ENCODE data around the gene CIB2. TPM values are rescaled to one million over a fixed set of nuclear protein-coding genes. Genes with fewer than 3 reads are reported as not detected.
A peak's percentile ranks its signal among the peaks of the same experiment; 100 is the strongest.

CIB2 gene
- total RNA-seq, 6 donors from 2014 or later: 0.77 to 5.2 (median 1.2) TPM; not detected in 1

GRCh38 chr15:78105476-78106241 lies 25.6 kb downstream of the CIB2 start:
- WGBS, 2 donors: 90 to 92% methylated on average over 14 to 16 of the region's 16 CpGs
- H3K4me3 ChIP-seq: no peak overlapping the region
- ATAC-seq (ENCODE audit: low FRiP score in 2 of 2) (no peak), DNase-seq (peak in 1 of 2 donors; percentile 44)
- no peaks in the 10 kb centered on the region for H3K9me3 ChIP-seq
- H3K4me1 ChIP-seq: peaks cover 17 to 26% (median 21%) of the 10 kb centered on the region in 4 donors
- no peak for TF ChIP-seq EP300 (IDR thresholded peaks at IDR 0.05)
- TF ChIP-seq, protein P1, sequence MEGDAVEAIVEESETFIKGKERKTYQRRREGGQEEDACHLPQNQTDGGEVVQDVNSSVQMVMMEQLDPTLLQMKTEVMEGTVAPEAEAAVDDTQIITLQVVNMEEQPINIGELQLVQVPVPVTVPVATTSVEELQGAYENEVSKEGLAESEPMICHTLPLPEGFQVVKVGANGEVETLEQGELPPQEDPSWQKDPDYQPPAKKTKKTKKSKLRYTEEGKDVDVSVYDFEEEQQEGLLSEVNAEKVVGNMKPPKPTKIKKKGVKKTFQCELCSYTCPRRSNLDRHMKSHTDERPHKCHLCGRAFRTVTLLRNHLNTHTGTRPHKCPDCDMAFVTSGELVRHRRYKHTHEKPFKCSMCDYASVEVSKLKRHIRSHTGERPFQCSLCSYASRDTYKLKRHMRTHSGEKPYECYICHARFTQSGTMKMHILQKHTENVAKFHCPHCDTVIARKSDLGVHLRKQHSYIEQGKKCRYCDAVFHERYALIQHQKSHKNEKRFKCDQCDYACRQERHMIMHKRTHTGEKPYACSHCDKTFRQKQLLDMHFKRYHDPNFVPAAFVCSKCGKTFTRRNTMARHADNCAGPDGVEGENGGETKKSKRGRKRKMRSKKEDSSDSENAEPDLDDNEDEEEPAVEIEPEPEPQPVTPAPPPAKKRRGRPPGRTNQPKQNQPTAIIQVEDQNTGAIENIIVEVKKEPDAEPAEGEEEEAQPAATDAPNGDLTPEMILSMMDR (IDR thresholded peaks at IDR 0.05): no peak
- no peak for TF ChIP-seq POLR2A (IDR thresholded peaks at IDR 0.05)
- TF ChIP-seq POLR2AphosphoS5 (IDR thresholded peaks at IDR 0.05): no peak
- H3K27me3 ChIP-seq: no peaks in the 10 kb centered on the region
- no peaks in the 10 kb centered on the region for H3K36me3 ChIP-seq
- no peak overlapping the region for H3K27ac ChIP-seq

GRCh38 chr15:78104566-78105475 lies 26.4 kb downstream of the CIB2 start:
- no peak for ATAC-seq (ENCODE audit: low FRiP score in 2 of 2)
- Histone ChIP-seq H3K36me3 (no peaks in the 10 kb centered on the region), H3K4me1 (peaks cover 17 to 26% (median 21%) of the 10 kb centered on the region in 4 donors), H3K9me3 (no peaks in the 10 kb centered on the region), H3K4me3 (no peak overlapping the region), H3K27ac (peak overlapping the region in 2 of 4 donors; percentile 59 to 67), H3K27me3 (no peaks in the 10 kb centered on the region)
- TF ChIP-seq, protein P1 (IDR thresholded peaks at IDR 0.05): no peak
- TF ChIP-seq POLR2A (IDR thresholded peaks at IDR 0.05) (no peak), POLR2AphosphoS5 (IDR thresholded peaks at IDR 0.05) (no peak), EP300 (IDR thresholded peaks at IDR 0.05) (no peak)
- WGBS, 2 donors: 85 to 89% methylated on average over 12 of the region's 12 CpGs
- DNase-seq: no peak

DNA sequence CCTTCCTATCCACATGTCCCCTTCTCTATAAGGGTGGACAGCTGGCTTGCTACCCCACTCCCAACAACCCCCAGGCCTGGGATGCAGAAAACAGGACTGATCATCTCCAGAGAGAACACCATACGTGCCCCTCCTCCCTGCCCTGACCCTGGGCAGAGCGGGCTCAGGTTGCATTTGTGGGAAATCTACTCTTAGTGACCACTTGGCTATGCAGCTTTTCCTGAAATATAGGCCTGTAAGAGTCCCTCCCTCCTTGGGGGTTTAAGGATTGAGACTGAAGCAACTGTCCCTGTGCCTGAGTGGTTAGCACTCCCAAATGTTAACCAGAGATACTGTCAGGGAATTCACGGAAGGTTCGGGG lies 27.1 kb downstream of the CIB2 start:
- no peak overlapping the region for H3K4me3 ChIP-seq
- H3K27ac ChIP-seq: peak overlapping the region in 3 of 4 donors; percentile 57 to 67 (median 59)
- TF ChIP-seq POLR2A (IDR thresholded peaks at IDR 0.05) (no peak), POLR2AphosphoS5 (IDR thresholded peaks at IDR 0.05) (no peak), EP300 (IDR thresholded peaks at IDR 0.05) (no peak)
- TF ChIP-seq, protein P1 (IDR thresholded peaks at IDR 0.05): no peak
- peaks cover 17 to 26% (median 21%) of the 10 kb centered on the region in 4 donors for H3K4me1 ChIP-seq
- DNase-seq (no peak), ATAC-seq (ENCODE audit: low FRiP score in 2 of 2) (no peak)
- H3K9me3 ChIP-seq: no peaks in the 10 kb centered on the region
- WGBS, 2 donors: 77 to 91% methylated on average over 4 of the region's 4 CpGs
- no peaks in the 10 kb centered on the region for H3K36me3 ChIP-seq
- no peaks in the 10 kb centered on the region for H3K27me3 ChIP-seq

- ATAC-seq (ENCODE audit: low FRiP score in 2 of 2) (peak in 1 of 2 donors; percentile 8), DNase-seq (peak in 1 of 2 donors; percentile 51)
- TF ChIP-seq POLR2A (IDR thresholded peaks at IDR 0.05) (peak in 1 of 4 donors; percentile 27), POLR2AphosphoS5 (IDR thresholded peaks at IDR 0.05) (peak; percentile 40 to 47), EP300 (IDR thresholded peaks at IDR 0.05) (no peak)
- TF ChIP-seq, protein P1 (IDR thresholded peaks at IDR 0.05): no peak
- peak overlapping the region in 3 of 4 donors; percentile 57 to 67 (median 59) for H3K27ac ChIP-seq
- WGBS, 2 donors: 60 to 72% methylated on average over 11 to 12 of the region's 12 CpGs
- no peaks in the 10 kb centered on the region for H3K27me3 ChIP-seq
- no peak overlapping the region for H3K4me3 ChIP-seq
- H3K4me1 ChIP-seq: peaks cover 17 to 26% (median 21%) of the 10 kb centered on the region in 4 donors
- no peaks in the 10 kb centered on the region for H3K9me3 ChIP-seq
- H3K36me3 ChIP-seq: no peaks in the 10 kb centered on the region
Observed at GRCh38 chr15:78103406-78104118, 27.7 kb downstream of the CIB2 start.

All from upper lobe of left lung (tissue), 6 donors.